GM19240 (cell line): ENCODE measurements around the gene NAA15.
"Not testable (repeated sequence)": the region's sequence is repeated elsewhere in the genome, so short reads cannot be mapped to it uniquely, and the experiment has no call there.

Experiments used
- DNase-seq: peaks from one replicate; pipeline ENCODE4 v3.0.0; 2011; ENCODE audit warnings: low spot score; ENCODE audit not compliant: insufficient read length

NAA15 gene

DNA sequence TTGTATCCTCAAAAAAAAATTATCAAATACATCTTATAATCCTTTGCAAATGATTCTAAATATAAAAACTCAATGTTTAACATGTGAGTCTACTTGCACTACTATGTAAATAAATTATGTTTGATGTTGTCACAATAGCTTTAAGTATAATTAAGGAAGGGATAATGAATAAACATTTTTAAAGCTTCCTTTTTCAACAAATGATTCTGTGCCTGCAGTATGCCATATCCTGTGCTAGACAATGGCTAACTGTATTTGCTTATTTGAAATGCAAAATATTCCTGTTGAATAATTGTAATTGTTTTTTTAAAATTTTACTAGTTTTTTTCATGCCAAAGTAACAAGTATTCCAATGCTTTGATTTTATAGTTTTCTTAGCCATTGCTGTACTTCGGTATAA is 60.0 kb downstream of the NAA15 start:
- no peak for DNase-seq

DNA sequence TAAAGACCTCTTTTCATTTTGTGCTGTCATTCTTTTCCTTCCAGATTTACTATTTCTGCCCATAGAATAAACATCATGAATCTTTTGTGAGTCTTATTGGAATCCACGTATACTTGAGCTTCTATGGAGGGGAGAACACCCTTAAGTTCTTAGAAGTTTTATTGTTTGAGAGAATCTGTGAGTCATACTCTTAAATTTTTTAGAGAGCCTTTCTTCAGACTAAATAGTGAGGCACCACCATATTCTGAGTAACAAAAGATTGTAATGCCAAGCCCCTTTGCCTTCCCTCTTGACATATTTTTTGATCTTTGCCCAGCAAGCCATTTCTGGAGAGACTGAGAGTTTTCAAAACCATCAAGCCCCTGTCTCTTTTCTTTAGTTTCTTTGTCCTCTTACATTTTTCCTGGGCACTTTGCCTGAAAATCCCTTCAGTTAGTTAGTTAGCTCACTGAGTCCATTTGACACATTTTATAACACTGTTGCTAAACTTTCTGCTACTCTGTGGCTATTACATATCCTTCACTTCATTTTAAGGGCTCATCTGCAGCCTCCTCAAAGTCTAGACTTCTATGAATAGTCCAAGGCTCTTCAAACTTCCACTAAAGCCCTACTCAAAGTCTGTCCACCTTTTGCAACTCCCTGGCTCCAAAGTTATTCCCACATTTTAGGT is 66.3 kb downstream of the NAA15 start:
- DNase-seq, result no peak

GRCh38 chr4:139368998-139369397 is 67.7 kb downstream of the NAA15 start:
- no peak for DNase-seq

- no peak for DNase-seq
Measured at GRCh38 chr4:139374251-139374650, 72.9 kb downstream of the NAA15 start.

DNA sequence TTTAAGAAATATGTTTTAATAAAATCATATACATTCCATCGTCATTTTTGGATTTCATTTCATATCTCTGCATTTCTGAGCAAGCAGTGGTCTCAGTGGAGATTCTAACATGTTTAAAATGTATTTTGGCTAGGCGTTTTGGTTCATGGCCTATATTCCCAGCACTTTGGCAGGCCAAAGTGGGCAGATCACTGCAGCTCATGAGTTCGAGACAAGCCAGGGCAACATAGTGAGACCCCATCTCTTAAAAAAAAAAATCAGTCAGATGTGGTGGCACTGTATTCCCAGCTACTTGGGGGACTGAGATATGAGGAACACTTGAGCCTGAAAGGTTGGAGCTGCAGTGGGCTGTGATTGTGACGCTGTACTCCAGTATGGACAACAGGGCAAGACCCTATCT is 85.1 kb downstream of the NAA15 start:
- DNase-seq, result no peak

GRCh38 chr4:139389102-139389501 is 87.8 kb downstream of the NAA15 start:
- no peak for DNase-seq

- no peak for DNase-seq
Measured at GRCh38 chr4:139389991-139390390, 88.7 kb downstream of the NAA15 start.

- no peak for DNase-seq
Measured at GRCh38 chr4:139391731-139392130, 90.4 kb downstream of the NAA15 start.

DNA sequence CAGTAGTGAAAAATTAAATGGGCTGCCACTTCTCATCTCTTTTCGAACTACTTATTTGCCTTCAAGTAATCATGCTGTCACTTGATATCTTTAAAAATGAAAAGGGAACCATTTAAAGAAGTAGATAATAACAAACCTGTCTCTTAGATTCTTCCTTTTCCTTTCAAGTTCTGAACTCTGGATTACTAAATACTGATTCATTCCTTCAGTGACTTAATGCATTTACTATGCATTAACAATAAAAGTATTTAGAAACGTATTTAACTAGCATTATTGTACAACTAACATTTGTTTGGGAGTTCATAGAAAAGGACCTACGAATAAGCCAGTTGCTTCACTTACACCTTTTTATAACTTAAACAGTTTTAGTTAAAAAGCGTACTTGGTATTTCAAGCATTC is 91.5 kb downstream of the NAA15 start:
- no peak for DNase-seq

- no peak for DNase-seq
Measured at GRCh38 chr4:139401368-139401767, 100.1 kb downstream of the NAA15 start.

DNA sequence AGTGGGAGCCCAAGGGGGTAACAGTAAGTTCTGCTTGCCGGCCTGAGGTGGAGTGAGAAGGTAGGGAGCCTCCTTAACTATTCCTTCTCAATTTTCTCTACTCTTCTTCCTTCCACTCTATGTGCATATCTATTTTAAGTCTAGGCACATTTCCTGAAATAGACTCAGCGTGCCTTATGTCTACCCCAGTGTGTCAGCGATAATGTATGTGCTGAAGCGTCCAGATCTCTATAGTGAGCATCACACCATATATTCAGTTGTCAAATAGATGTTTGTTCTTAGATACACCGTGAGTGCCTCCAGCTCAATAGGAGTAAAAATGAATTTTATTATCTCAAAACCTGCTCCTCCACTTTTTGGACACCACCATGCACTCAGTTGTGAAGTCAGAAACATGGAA is 101.1 kb downstream of the NAA15 start:
- DNase-seq, result no peak

DNA sequence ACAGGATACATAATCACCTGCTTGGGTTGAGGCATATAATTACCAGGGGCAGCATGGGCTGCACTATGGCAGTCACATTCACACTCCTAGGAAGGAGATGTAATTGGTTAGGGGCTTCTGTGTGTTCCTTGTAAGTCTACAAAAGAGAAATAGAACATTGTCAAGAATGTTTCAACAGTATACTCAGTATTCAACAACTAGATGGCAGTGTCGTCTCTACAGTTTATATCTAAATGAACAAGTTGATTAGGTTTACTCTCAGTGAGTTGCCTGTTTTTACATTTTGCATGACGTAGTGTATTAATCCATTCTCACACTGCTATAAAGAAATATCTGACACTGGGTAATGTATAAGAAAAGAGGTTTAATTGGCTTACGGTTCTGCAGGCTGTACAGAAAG is 102.2 kb downstream of the NAA15 start:
- DNase-seq, result no peak

DNA sequence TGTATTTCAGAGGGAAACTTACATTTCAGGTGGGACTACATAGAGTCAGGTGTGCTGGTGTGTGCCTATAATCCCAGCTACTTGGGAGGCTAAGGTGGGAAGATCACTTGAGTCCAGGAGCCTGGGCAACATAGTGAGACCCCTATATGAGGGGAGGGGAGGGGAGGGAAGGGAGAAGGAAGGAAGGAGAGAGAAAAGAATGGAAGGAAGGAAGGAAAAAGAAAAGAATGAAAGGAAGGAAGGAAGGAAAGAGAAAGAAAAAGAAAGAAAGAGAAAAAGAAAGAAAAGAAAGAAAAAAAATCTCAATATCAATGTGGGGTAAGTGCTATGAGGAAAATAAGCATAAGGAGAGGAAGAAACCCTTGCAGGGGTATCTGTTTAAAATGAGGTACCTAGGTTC is 109.0 kb downstream of the NAA15 start:
- no peak for DNase-seq

DNA sequence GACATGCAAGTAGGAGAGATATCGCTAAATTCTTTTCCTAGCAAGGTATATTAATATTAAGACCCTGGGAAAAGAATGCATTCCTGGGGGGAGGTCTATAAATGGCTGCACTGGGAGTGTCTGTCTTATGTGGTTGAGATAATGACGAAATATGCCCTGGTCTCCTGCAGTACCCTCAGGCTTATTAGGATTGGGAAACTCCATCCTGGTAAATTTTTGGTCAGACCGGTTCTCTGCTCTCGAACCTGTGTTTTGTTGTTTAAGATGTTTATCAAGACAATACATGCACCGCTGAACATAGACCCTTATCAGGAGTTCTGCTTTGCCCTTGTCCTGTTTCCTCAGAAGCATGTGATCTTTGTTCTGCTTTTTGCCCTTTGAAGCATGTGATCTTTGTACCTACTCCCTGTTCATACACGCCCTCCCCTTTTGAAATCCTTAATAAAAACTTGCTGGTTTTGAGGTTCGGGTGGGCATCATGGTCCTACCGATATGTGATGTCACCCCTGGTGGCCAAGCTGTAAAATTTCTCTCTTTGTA is 113.4 kb downstream of the NAA15 start:
- not testable (repeated sequence) for DNase-seq

- DNase-seq, result no peak
Measured at GRCh38 chr4:139416073-139416673, 114.9 kb downstream of the NAA15 start.

GRCh38 chr4:139419388-139419914 is 118.1 kb downstream of the NAA15 start:
- no peak for DNase-seq

- DNase-seq, result no peak
Measured at GRCh38 chr4:139420652-139421051, 119.3 kb downstream of the NAA15 start.

GRCh38 chr4:139436122-139436521 is 134.8 kb downstream of the NAA15 start:
- DNase-seq, result no peak

DNA sequence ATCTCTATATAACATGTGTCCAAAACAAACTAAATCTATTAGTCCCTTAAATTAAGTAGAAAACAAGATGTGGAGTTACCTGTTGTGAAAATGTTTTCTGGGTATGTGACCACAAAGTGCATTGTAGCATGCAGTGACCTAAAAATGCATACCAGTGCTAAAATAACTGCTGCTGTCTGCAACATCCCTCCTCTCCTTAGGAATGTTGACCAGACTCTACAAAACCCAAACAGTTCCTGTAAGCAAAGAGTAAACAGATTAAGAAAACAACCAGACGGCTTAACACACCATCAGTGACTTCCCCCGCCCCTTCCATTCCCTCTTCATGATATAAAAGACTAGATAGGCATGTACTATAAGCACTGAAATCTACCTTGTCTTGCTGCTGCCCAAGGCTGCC is 136.8 kb downstream of the NAA15 start:
- no peak for DNase-seq

GRCh38 chr4:139441029-139441428 is 139.7 kb downstream of the NAA15 start:
- no peak for DNase-seq

DNA sequence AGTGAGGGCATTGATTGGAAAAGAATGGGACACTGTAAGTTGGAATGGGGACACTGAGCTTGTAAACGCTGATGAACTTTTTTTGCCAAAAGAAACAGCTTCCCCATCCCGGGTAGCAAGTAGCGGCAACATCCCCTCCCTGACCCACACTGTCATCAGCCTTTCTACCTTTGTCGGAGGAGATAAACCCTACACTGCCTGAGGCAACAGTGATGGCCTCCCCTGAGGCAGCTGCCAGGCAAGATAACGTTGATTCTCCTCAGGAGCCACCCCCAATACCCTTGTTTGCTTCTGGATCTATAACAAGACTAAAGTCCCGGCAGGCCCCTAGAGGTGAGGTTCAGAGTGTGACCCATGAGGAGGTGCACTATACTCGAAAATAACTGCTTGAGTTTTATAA is 142.4 kb downstream of the NAA15 start:
- DNase-seq, result no peak

GRCh38 chr4:139444881-139445280 is 143.6 kb downstream of the NAA15 start:
- DNase-seq, result not testable (repeated sequence)

- not testable (repeated sequence) for DNase-seq
Measured at GRCh38 chr4:139447078-139447477, 145.8 kb downstream of the NAA15 start.
